Measurements from ENCODE around the gene SLC50A1. TPM values are rescaled to one million over a fixed set of nuclear protein-coding genes. Genes with fewer than 3 reads are reported as not detected.

Gene SLC50A1
- total and polyA plus RNA-seq, 10 donors, result 28.4 to 73.8 (median 40.1) TPM

- no peak overlapping the region for H3K27ac ChIP-seq
- no peak overlapping the region for H3K4me3 ChIP-seq
- no peaks in the 10 kb centered on the region for H3K9me3 ChIP-seq
- WGBS, 5 donors, result 92 to 96% (median 94%) methylated on average over 2 to 14 of the region's 14 CpGs
- DNase-seq, result no peak
- no peaks in the 10 kb centered on the region for H3K36me3 ChIP-seq
- TF ChIP-seq POLR2AphosphoS5 (IDR thresholded peaks at IDR 0.05) (no peak), POLR2A (IDR thresholded peaks at IDR 0.05) (no peak)
- TF ChIP-seq, protein P1, sequence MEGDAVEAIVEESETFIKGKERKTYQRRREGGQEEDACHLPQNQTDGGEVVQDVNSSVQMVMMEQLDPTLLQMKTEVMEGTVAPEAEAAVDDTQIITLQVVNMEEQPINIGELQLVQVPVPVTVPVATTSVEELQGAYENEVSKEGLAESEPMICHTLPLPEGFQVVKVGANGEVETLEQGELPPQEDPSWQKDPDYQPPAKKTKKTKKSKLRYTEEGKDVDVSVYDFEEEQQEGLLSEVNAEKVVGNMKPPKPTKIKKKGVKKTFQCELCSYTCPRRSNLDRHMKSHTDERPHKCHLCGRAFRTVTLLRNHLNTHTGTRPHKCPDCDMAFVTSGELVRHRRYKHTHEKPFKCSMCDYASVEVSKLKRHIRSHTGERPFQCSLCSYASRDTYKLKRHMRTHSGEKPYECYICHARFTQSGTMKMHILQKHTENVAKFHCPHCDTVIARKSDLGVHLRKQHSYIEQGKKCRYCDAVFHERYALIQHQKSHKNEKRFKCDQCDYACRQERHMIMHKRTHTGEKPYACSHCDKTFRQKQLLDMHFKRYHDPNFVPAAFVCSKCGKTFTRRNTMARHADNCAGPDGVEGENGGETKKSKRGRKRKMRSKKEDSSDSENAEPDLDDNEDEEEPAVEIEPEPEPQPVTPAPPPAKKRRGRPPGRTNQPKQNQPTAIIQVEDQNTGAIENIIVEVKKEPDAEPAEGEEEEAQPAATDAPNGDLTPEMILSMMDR (IDR thresholded peaks at IDR 0.05 in 8 of 11, conservative IDR thresholded peaks at IDR 0.05 in 3 of 11), result no peak
- intact Hi-C loops (cut with DNase I; ENCODE audit: low total_unique reads), result no loop called here
- peaks cover 0 to under 1% (median 0%) of the 10 kb centered on the region in 7 donors for H3K27me3 ChIP-seq (replicated peaks in 1 of 7)
- peaks cover 9 to 42% (median 36%) of the 10 kb centered on the region in 6 donors for H3K4me1 ChIP-seq
Measured at GRCh38 chr1:155188268-155188667, 52.6 kb downstream of the SLC50A1 start.

Small RNA genes within 50 kb of the gene (small RNA-seq; reads per million reads assigned to genes)
- 0 reads per million in 4 donors for gene HMGN2P18
- 0 reads per million in 4 donors for gene RF00019

Other genes with a start within 250 kb of the SLC50A1 start
- gene PMVK, start 199.1 kb upstream of the SLC50A1 start, total RNA-seq, result 10 to 100 TPM; 12.4 to 50.6 (median 33.8) TPM
- 10 to 100 TPM; 30.3 to 68.8 (median 42.2) TPM for gene PMVK, start 199.1 kb upstream of the SLC50A1 start, polyA plus RNA-seq
- 100 to 1,000 TPM in 3 of 7 donors, 10 to 100 TPM in 4; 70.2 to 125 (median 95.0) TPM for gene PBXIP1, start 179.8 kb upstream of the SLC50A1 start, total RNA-seq
- gene PBXIP1, start 179.8 kb upstream of the SLC50A1 start, polyA plus RNA-seq, result 10 to 100 TPM; 55.5 to 75.7 (median 62.2) TPM
- gene PYGO2, start 174.1 kb upstream of the SLC50A1 start, total RNA-seq, result 10 to 100 TPM; 28.4 to 36.6 (median 35.5) TPM
- 10 to 100 TPM; 19.8 to 35.7 (median 19.9) TPM for gene PYGO2, start 174.1 kb upstream of the SLC50A1 start, polyA plus RNA-seq
- 100 to 1,000 TPM in 4 of 7 donors, 10 to 100 TPM in 3; 63.4 to 133 (median 108) TPM for gene SHC1, start 165.1 kb upstream of the SLC50A1 start, total RNA-seq
- 10 to 100 TPM; 36.8 to 49.8 (median 48.6) TPM for gene SHC1, start 165.1 kb upstream of the SLC50A1 start, polyA plus RNA-seq
- 10 to 100 TPM; 15.7 to 42.5 (median 27.2) TPM for gene CKS1B, start 161.2 kb upstream of the SLC50A1 start, total RNA-seq
- 10 to 100 TPM; 17.0 to 51.5 (median 43.2) TPM for gene CKS1B, start 161.2 kb upstream of the SLC50A1 start, polyA plus RNA-seq
- gene FLAD1, start 152.5 kb upstream of the SLC50A1 start, total RNA-seq, result 10 to 100 TPM; 27.1 to 35.8 (median 30.3) TPM
- 10 to 100 TPM; 31.9 to 43.4 (median 40.1) TPM for gene FLAD1, start 152.5 kb upstream of the SLC50A1 start, polyA plus RNA-seq
- under 1 TPM in 1 of 7 donors, not detected in 6; 0.60 TPM for gene LENEP, start 142.3 kb upstream of the SLC50A1 start, total RNA-seq
- not detected for gene LENEP, start 142.3 kb upstream of the SLC50A1 start, polyA plus RNA-seq
- gene ZBTB7B, start 133.1 kb upstream of the SLC50A1 start, total RNA-seq, result 10 to 100 TPM; 44.0 to 88.9 (median 68.8) TPM
- 10 to 100 TPM; 11.1 to 38.6 (median 13.4) TPM for gene ZBTB7B, start 133.1 kb upstream of the SLC50A1 start, polyA plus RNA-seq
- 1 to 10 TPM in 2 of 7 donors, under 1 TPM in 4, not detected in 1; 0.54 to 4.1 (median 0.71) TPM for gene DCST2, start 102.1 kb upstream of the SLC50A1 start, total RNA-seq
- 1 to 10 TPM; 1.0 to 2.1 (median 1.7) TPM for gene DCST2, start 102.1 kb upstream of the SLC50A1 start, polyA plus RNA-seq
- not detected for gene DCST1, start 102.0 kb upstream of the SLC50A1 start, total RNA-seq
- not detected for gene DCST1, start 102.0 kb upstream of the SLC50A1 start, polyA plus RNA-seq
- gene ADAM15, start 84.5 kb upstream of the SLC50A1 start, total RNA-seq, result 100 to 1,000 TPM in 2 of 7 donors, 10 to 100 TPM in 5; 70.8 to 205 (median 84.6) TPM
- 100 to 1,000 TPM in 2 of 3 donors, 10 to 100 TPM in 1; 76.4 to 313 (median 286) TPM for gene ADAM15, start 84.5 kb upstream of the SLC50A1 start, polyA plus RNA-seq
- 1 to 10 TPM; 4.6 to 7.7 (median 6.0) TPM for gene EFNA4, start 72.1 kb upstream of the SLC50A1 start, total RNA-seq
- 1 to 10 TPM; 7.3 to 9.5 (median 8.7) TPM for gene EFNA4, start 72.1 kb upstream of the SLC50A1 start, polyA plus RNA-seq
- gene EFNA3, start 57.0 kb upstream of the SLC50A1 start, total RNA-seq, result 1 to 10 TPM in 6 of 7 donors, not detected in 1; 1.6 to 4.3 (median 2.4) TPM
- 1 to 10 TPM; 1.4 to 2.0 (median 1.7) TPM for gene EFNA3, start 57.0 kb upstream of the SLC50A1 start, polyA plus RNA-seq
- gene EFNA1, start 8.0 kb upstream of the SLC50A1 start, total RNA-seq, result 10 to 100 TPM in 5 of 7 donors, 1 to 10 TPM in 2; 8.0 to 19.4 (median 10.3) TPM
- gene EFNA1, start 8.0 kb upstream of the SLC50A1 start, polyA plus RNA-seq, result 1 to 10 TPM; 3.7 to 8.0 (median 7.8) TPM
- 10 to 100 TPM; 25.0 to 62.4 (median 49.9) TPM for gene DPM3, start 4.7 kb downstream of the SLC50A1 start, total RNA-seq
- gene DPM3, start 4.7 kb downstream of the SLC50A1 start, polyA plus RNA-seq, result 100 to 1,000 TPM; 205 to 262 (median 229) TPM
- gene KRTCAP2, start 37.5 kb downstream of the SLC50A1 start, total RNA-seq, result 100 to 1,000 TPM; 113 to 154 (median 136) TPM
- gene KRTCAP2, start 37.5 kb downstream of the SLC50A1 start, polyA plus RNA-seq, result 100 to 1,000 TPM; 193 to 203 (median 200) TPM
- gene TRIM46, start 38.0 kb downstream of the SLC50A1 start, total RNA-seq, result 1 to 10 TPM in 6 of 7 donors, under 1 TPM in 1; 0.83 to 3.6 (median 1.6) TPM
- under 1 TPM; 0.35 to 0.77 (median 0.46) TPM for gene TRIM46, start 38.0 kb downstream of the SLC50A1 start, polyA plus RNA-seq
- gene THBS3, start 72.0 kb downstream of the SLC50A1 start, total RNA-seq, result 10 to 100 TPM; 14.3 to 22.6 (median 20.5) TPM
- gene THBS3, start 72.0 kb downstream of the SLC50A1 start, polyA plus RNA-seq, result 10 to 100 TPM; 10.2 to 31.2 (median 27.7) TPM
- gene MTX1, start 72.8 kb downstream of the SLC50A1 start, total RNA-seq, result 10 to 100 TPM; 28.2 to 40.9 (median 33.2) TPM
- 10 to 100 TPM; 43.7 to 48.4 (median 44.5) TPM for gene MTX1, start 72.8 kb downstream of the SLC50A1 start, polyA plus RNA-seq
- gene ENTREP3, start 119.6 kb downstream of the SLC50A1 start, total RNA-seq, result 10 to 100 TPM in 6 of 7 donors, 1 to 10 TPM in 1; 9.9 to 19.3 (median 15.6) TPM
- gene ENTREP3, start 119.6 kb downstream of the SLC50A1 start, polyA plus RNA-seq, result 10 to 100 TPM in 1 of 3 donors, 1 to 10 TPM in 2; 6.5 to 13.2 (median 9.4) TPM
- gene SCAMP3, start 126.5 kb downstream of the SLC50A1 start, total RNA-seq, result 10 to 100 TPM; 46.5 to 52.4 (median 49.8) TPM
- 10 to 100 TPM; 51.8 to 59.9 (median 53.2) TPM for gene SCAMP3, start 126.5 kb downstream of the SLC50A1 start, polyA plus RNA-seq
- 10 to 100 TPM; 61.0 to 89.9 (median 71.8) TPM for gene CLK2, start 137.7 kb downstream of the SLC50A1 start, total RNA-seq
- gene CLK2, start 137.7 kb downstream of the SLC50A1 start, polyA plus RNA-seq, result 10 to 100 TPM; 38.6 to 82.0 (median 77.4) TPM
- gene HCN3, start 141.6 kb downstream of the SLC50A1 start, total RNA-seq, result 1 to 10 TPM in 6 of 7 donors, under 1 TPM in 1; 0.65 to 3.3 (median 1.9) TPM
- gene HCN3, start 141.6 kb downstream of the SLC50A1 start, polyA plus RNA-seq, result 1 to 10 TPM in 2 of 3 donors, under 1 TPM in 1; 0.89 to 1.6 (median 1.4) TPM
- gene PKLR, start 165.6 kb downstream of the SLC50A1 start, total RNA-seq, result under 1 TPM in 4 of 7 donors, not detected in 3; 0.22 to 0.74 (median 0.43) TPM
- under 1 TPM in 1 of 3 donors, not detected in 2; 0.04 TPM for gene PKLR, start 165.6 kb downstream of the SLC50A1 start, polyA plus RNA-seq
- 100 to 1,000 TPM in 2 of 7 donors, 10 to 100 TPM in 5; 84.5 to 118 (median 94.5) TPM for gene FDPS, start 173.0 kb downstream of the SLC50A1 start, total RNA-seq
- gene FDPS, start 173.0 kb downstream of the SLC50A1 start, polyA plus RNA-seq, result 100 to 1,000 TPM; 111 to 134 (median 130) TPM
- gene RUSC1, start 185.0 kb downstream of the SLC50A1 start, total RNA-seq, result 10 to 100 TPM; 11.4 to 21.1 (median 18.0) TPM
- gene RUSC1, start 185.0 kb downstream of the SLC50A1 start, polyA plus RNA-seq, result 10 to 100 TPM in 2 of 3 donors, 1 to 10 TPM in 1; 8.5 to 17.3 (median 10.8) TPM